ENCODE measurements around the gene DIO2.

GRCh38 chr14:80215756-80216581 lies 4.7 kb upstream of the DIO2 start:
- TF ChIP-seq CTCF (IDR thresholded peaks at IDR 0.05; ENCODE audit: control extremely low read depth in 1 of 3, insufficient read depth in 1 of 3, low read depth in 1 of 3, low read length in 3 of 3) (no peak), POLR2AphosphoS5 (IDR thresholded peaks at IDR 0.05; ENCODE audit: low read depth, low read length) (no peak), GABPA (IDR thresholded peaks at IDR 0.05; ENCODE audit: borderline replicate concordance, insufficient read depth, low read length) (no peak)
